ENCODE data around the gene EMC6. TPM values are rescaled to one million over a fixed set of nuclear protein-coding genes. Genes with fewer than 3 reads are reported as not detected.

EMC6 gene
- total and polyA plus RNA-seq, 2 of the 4 experiments (the other 2 are of a cell fraction): 10.9 to 80.5 TPM

DNA sequence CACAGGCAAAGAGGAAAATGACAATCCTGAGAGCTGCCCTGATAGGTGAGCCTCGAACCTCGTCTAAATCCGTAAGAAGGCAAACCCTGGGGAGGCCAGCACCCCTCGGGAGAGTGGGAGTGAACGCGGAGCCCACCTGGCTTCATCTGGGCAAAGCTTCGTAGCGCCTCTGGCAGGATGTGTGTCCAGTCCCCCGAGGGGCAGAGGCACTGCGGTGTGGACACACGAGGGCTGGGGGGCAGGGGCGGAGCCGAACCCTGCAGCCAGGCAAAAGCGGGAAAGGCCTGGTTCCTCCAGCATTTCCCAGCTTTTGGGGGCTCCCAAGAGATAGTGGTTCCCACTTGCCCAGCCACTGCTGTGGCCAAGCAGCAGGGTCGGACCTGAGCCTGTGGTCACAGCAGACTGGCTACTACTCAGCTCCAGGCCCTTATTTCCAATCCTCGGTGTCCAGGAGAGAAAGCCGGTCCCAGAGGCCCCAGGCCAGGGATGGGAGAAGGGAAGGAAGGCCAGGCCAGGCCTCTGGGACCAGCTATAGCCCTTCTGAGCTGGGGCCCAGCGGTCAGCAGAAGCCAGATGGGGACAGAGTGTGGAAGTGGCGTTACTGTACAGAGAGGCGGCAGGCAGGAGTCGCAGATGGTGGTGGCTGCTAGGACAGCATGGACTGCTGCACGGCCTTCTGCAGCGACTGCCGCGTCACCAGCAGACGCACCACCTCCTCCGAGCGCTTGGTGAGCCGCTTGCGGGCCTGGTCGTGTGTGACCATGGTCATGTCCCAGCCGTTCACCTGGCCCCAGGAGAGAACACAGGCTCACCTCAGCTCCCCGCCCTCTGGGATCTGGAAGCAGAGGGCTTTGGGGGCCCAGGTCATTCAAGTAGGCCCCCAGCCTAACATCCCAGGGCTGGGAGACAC is 5.3 kb upstream of the EMC6 start (continued):
- TF ChIP-seq, protein P1, sequence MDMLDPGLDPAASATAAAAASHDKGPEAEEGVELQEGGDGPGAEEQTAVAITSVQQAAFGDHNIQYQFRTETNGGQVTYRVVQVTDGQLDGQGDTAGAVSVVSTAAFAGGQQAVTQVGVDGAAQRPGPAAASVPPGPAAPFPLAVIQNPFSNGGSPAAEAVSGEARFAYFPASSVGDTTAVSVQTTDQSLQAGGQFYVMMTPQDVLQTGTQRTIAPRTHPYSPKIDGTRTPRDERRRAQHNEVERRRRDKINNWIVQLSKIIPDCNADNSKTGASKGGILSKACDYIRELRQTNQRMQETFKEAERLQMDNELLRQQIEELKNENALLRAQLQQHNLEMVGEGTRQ (IDR thresholded peaks at IDR 0.05; ENCODE audit: low read depth, low read length): no peak

DNA sequence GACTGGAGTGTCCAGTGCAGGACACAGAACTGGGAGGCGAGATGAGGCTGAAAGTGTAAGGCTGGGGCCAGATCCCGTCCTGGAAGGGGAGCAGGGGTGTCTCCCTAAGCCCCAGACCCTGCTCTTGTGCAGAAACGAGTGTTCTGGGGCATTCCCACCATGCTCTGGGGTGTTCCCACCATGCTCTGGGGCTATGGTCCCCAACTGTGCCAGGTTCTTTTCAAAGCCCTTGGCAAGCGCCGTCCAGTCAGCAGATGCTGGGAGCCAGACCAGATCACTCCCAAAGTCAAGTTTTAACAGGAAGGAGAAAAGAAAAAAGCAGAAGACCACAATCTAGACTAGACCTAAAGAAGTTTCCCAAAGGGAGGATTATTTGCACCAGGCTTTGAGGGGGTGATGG is 2.8 kb upstream of the EMC6 start:
- dilution Hi-C loops (cut with HindIII; ENCODE audit: low sequenced_read_pairs, unreplicated experiment): no loop called here
- no peak overlapping the region for H3K4me3 ChIP-seq (ENCODE audit: insufficient read depth, low read depth, low read length)
- DNase-seq: no peak

More for the DNA sequence above, 2.8 kb upstream of the EMC6 start:
- Histone ChIP-seq H4K20me1 (ENCODE audit: insufficient read depth, low read length) (peaks cover 56% of the 10 kb centered on the region), H3K18ac (ENCODE audit: low read depth, low read length) (no peak overlapping the region), H3K79me1 (ENCODE audit: low read depth in 1 of 2, low read length in 2 of 2) (peaks cover 6 to 63% of the 10 kb centered on the region in 2 experiments; a peak in 3 of 4 replicates), H4K5ac (ENCODE audit: low read depth, low read length) (no peak overlapping the region), H4K8ac (ENCODE audit: low read depth in 2 of 2, low read length in 2 of 2) (peak overlapping the region in 1 of 2 experiments; percentile 33; a peak in 1 of 4 replicates), H2AK5ac (ENCODE audit: low read depth, low read length) (no peak overlapping the region; the same call in 1 of the 2 replicates), H4K91ac (ENCODE audit: insufficient read depth, low read depth, low read length) (no peak overlapping the region), H2BK5ac (ENCODE audit: low read depth, low read length, poor library complexity, severe bottlenecking) (no peak overlapping the region), H3K56ac (ENCODE audit: extremely low read depth, insufficient read depth, low read length) (no peak overlapping the region), H2BK15ac (ENCODE audit: low read depth, low read length) (no peak overlapping the region), H2AFZ (replicated peaks; ENCODE audit: low read length, poor library complexity) (peak overlapping the region; percentile 37), H3K4ac (ENCODE audit: low read depth, low read length) (no peak overlapping the region), H3K36me3 (ENCODE audit: control insufficient read depth, insufficient read depth, low read length) (peaks cover 42% of the 10 kb centered on the region), H3K4me1 (ENCODE audit: control insufficient read depth, insufficient read depth, low read length) (peaks cover 10% of the 10 kb centered on the region), H3K9me3 (ENCODE audit: control insufficient read depth, insufficient read depth, low read length) (no peaks in the 10 kb centered on the region), H3K4me2 (ENCODE audit: low read depth, low read length) (no peak overlapping the region; the same call in 1 of the 2 replicates), H3K27me3 (ENCODE audit: control insufficient read depth, insufficient read depth, low read length) (no peaks in the 10 kb centered on the region), H2AK9ac (replicated peaks; ENCODE audit: low read depth, low read length, poor library complexity) (peak overlapping the region; percentile 44), H3K14ac (replicated peaks; ENCODE audit: low read depth, low read length) (no peak overlapping the region; the same call in 1 of the 2 replicates), H3K9ac (ENCODE audit: low read depth, low read length) (no peak overlapping the region), H2BK120ac (ENCODE audit: low read depth, low read length) (no peak overlapping the region), H3K9me1 (ENCODE audit: insufficient read depth, low read length) (peaks cover 13% of the 10 kb centered on the region), H2BK20ac (ENCODE audit: low read depth, low read length) (no peak overlapping the region), H3K23ac (ENCODE audit: low read depth, low read length) (peak overlapping the region; percentile 40; the same call in 1 of the 2 replicates), H3K27ac (ENCODE audit: insufficient read depth, low read length) (no peak overlapping the region)
- TSS peak; percentile 20 for BruUV-seq (replicated peaks)
- no peak for TF ChIP-seq CHD1 (IDR thresholded peaks at IDR 0.05; ENCODE audit: low read depth, low read length)
- TF ChIP-seq, protein P2, sequence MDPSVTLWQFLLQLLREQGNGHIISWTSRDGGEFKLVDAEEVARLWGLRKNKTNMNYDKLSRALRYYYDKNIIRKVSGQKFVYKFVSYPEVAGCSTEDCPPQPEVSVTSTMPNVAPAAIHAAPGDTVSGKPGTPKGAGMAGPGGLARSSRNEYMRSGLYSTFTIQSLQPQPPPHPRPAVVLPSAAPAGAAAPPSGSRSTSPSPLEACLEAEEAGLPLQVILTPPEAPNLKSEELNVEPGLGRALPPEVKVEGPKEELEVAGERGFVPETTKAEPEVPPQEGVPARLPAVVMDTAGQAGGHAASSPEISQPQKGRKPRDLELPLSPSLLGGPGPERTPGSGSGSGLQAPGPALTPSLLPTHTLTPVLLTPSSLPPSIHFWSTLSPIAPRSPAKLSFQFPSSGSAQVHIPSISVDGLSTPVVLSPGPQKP (IDR thresholded peaks at IDR 0.05; ENCODE audit: borderline replicate concordance, low read depth, low read length): no peak
- no peak for TF ChIP-seq RCOR1 (IDR thresholded peaks at IDR 0.05; ENCODE audit: insufficient replicate concordance, low read length)
- TF ChIP-seq, protein P1 (IDR thresholded peaks at IDR 0.05; ENCODE audit: low read depth, low read length): no peak
- no peak for TF ChIP-seq RAD21 (IDR thresholded peaks at IDR 0.05; ENCODE audit: low read length)
- TF ChIP-seq NFE2L2 (IDR thresholded peaks at IDR 0.05; ENCODE audit: low read depth, low read length): no peak
- TF ChIP-seq BHLHE40 (IDR thresholded peaks at IDR 0.05; ENCODE audit: low read depth, low read length): no peak
- TF ChIP-seq MAFK (IDR thresholded peaks at IDR 0.05; ENCODE audit: low read depth, low read length): no peak
- TF ChIP-seq FOS (IDR thresholded peaks at IDR 0.05; ENCODE audit: low read depth, low read length): no peak
- TF ChIP-seq SMC3 (IDR thresholded peaks at IDR 0.05; ENCODE audit: low read depth, low read length): no peak
- no peak for TF ChIP-seq MAZ (IDR thresholded peaks at IDR 0.05; ENCODE audit: borderline replicate concordance, low read depth, low read length)
- POLR2A ChIA-PET (ENCODE audit: unreplicated experiment): no interaction called here
- intact Hi-C loops (cut with micrococcal nuclease) (loop anchor here (5.0 kb wide), 1 partner anchor 56 kb away; the partner anchor contains the start of gene HASPIN), in situ Hi-C loops (cut with MboI; ENCODE audit: low sequenced_read_pairs) (no loop called here)
- no CpG with 5 or more reads among the region's 5 CpGs for WGBS, 2 experiments (ENCODE audit: extremely low coverage in 2 of 2, insufficient read length in 1 of 2)
- ATAC-seq (ENCODE audit: low read depth): no peak
- CTCF ChIA-PET: no interaction called here
